A172 (cell line): ENCODE measurements around the gene F10. TPM values are rescaled to one million over a fixed set of nuclear protein-coding genes. Genes with fewer than 3 reads are reported as not detected.

Experiments used
- DNase-seq: peaks from one replicate; pipeline ENCODE4 v3.0.0-alpha.2; 2015; ENCODE audit warnings: low spot score
- total RNA-seq: library from RNA; depleted of rRNA; stranded (reverse); fragments of >200 nt; shearing (Covaris generic); gene quantifications from 2 replicates; pipeline ENCODE4 v1.2.3, GENCODE V29; 2014

The F10 gene
- total RNA-seq, 1 experiment from 2014 or later = 0.29 TPM

DNA sequence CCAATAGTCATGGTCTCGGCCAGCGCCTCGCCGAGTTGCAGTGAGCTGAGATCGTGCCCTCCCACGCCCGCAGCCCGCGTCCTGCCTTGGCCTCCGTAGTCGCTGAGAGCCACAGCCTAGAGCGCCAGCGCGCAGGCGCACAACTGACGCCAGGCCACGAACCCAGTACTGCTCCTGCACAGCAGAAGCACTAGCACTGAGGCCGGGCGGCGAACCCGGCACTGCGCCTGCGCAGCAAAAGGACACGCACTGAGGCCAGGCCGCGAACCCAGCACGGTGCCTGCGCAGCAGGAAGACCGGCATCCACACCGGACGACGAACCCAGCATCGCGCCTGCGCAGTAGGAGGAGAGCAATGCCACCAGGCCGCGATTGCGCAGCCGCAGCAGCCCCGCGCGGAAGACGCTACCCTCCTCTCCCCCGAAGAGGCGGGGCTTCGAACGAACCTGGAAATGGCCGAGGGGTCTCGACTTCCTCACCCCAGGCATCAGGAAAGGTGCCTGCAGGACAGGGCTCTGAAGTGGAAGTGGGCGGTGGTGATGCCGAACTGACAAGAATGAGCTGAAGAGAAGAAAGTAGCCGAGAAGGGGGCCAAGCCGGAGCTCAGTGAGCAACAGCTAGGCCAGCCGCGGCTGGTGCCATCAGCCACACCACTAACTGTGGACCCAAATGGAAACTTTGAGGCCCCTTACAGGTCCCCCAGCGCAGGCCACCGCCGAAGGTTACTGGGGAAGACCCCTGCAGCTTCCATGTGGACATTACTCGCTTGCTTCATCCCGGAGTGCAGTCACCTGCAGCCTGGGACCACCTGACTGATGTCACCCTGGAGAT, 7.5 kb downstream of the F10 start:
- DNase-seq = no peak

DNA sequence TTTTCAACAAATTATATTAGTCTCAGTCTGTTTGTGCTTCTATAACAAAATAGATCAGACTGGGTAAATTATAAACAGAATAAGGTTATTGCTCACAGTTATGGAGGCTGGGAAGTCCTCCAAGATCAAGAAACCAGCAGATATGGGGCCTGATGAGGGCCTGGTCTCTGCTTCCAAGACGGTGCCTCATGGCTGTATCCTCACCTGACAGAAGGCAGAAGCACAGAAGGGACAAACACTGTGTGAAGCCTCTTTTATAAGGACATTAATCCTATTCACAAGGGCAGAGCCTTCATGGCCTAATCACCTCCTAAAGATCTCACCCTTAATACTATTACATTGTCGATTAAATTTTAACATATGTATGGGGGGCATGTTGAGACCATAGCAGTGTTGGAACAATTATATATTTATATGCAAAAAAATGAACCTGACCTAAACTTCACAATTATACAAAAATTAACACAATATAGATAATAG, 12.7 kb downstream of the F10 start:
- DNase-seq = no peak

DNA sequence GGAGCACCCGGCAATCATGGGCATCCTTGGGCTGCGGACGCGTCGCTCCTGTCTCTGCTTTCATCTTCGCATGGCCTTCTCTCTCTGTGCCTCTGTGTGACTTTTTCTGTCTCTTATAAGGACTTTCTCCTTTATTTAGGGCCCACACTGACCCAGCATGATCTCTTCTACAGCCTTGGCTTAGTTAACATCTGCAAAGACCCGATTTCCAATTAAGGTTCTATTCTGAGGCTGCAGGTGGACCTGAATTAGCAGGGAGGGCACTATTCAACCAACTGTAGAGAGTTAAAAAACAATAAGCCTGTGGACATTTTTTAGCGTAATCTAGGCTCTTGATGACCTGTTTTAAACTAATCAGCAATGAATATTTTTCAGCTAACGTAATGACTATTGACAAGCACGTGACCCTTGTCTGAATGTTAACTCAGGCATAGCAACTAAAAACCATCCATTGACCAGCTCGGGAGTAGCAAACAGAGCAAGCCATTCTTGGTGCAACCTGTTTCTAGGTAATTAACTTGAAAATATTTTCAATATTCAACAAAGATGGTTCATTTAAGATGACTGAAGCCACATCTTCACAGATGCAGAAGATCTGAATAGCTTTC, 15.2 kb downstream of the F10 start:
- DNase-seq = no peak

DNA sequence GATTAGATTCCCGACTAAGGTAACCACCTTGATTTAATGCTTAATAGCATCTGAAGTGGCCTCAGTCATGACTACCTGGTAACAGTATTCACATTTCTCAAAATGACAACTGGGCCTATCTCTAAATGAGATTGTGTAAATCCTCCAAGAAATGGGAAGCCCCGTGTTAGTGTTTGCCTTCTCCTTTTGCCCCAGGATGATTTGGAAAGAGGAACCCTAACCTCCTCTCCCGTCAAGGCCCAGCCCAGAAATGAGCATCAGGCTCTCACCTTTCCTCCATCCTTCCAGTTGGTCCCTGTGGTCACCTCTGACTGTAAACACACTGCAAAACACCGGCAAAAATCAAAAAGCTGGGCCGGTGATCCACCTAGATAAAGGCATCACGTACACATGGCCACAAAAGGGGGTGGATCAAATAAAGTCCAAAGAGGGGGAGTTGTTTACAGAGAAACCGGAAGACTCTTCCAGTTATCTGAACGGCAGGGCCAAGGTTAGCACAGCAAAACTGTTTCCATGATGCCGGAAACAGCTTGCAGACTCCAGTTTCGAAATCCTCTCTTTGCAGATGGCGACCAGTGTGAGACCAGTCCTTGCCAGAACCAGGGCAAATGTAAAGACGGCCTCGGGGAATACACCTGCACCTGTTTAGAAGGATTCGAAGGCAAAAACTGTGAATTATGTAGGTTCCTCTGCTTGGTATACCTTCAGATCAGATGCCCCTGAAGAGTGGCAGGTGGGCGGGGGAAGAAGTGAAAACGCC, 16.4 kb downstream of the F10 start:
- DNase-seq = no peak

DNA sequence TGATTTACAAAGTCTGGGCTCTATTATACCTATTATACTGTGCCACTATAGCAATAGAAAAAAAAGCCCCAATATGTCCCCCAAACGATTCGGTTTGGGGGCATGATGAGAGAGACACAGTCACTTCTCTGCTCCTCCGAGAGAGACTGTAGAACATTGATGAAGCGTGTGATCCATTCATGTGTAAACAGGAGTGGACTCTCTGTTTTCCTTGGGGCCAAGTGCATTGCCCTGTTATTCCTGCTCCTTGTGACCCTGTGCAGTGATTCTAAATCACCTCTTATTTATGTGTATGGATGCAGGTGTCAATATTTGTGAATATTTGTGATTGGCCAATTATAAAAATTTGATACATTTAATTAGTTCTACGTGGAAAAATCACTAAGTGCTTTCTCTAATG, 17.0 kb downstream of the F10 start:
- no peak for DNase-seq

DNA sequence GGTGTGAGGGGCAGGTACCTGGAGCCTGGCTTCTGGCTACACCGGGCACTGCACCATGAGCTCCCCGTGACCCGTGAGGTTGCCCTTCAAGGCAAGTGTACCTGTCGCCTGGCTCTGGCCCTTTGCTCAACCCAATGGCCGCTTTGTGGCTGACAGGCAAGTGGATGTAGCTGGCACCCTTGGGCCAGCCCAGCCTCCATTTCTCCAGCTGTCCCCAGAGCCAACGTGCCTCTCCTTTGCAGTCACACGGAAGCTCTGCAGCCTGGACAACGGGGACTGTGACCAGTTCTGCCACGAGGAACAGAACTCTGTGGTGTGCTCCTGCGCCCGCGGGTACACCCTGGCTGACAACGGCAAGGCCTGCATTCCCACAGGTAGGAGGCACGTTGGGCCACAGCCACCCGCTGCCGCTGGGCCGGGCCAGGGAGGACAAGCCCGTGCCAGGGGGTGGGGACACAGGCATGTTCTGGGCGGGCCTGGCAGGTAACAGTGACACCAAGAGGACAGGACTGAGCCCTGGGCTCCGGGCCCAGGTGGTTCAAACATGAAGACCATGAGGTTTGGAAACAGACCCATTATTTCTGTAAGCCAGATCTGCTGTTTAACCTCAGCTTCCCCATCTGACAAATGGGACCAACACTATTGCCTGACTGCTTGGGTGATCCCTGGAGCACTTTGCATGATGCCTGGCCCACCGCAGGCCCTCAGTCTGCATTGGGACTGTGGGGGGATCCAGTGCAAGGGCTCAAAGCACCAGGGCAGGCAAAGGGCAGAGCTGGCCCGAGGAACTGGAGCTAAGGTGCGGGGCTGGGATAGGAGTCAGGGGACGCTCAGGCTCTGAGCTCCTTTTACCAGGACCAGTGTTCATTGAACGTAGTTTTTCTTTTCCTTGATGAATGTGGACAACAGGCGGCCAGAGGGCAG, 18.3 kb downstream of the F10 start:
- DNase-seq = no peak

DNA sequence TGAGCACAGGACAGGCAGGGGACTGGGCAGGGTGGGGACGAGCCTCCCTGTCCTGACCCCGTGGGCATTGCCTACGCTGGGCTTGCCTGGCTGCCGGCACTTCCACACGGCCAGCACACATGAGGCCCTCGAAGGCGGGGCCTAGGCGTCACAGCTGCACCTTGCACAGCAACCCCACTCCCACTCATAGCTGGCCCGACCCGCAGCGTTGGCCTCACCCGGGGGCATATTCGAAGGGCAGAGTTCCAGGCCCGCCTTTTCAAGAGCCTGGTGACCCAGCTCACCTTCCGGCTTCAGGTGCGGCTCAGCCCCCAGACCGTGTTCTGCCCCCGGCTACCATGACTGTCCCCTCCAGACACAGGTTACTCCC, 19.0 kb downstream of the F10 start:
- DNase-seq = no peak

DNA sequence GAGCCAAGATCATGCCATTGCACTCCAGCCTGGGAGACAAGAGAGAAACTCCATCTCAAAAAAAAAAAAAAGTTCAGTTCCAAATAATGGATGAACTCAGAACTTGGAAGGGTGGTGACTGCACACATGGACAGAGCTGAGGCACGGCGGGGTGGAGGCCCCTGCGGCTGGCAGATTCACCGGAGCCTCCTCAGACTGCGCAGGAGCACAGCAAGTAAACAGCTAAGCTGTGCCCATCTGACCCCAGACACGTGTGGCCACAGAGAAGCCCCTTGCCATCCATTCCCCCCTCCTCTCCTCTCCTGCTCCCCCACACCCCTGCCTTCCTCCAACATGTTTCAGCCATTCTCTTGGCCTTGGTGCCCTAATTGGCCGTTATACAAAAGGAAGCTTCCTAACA, 20.3 kb downstream of the F10 start:
- no peak for DNase-seq

DNA sequence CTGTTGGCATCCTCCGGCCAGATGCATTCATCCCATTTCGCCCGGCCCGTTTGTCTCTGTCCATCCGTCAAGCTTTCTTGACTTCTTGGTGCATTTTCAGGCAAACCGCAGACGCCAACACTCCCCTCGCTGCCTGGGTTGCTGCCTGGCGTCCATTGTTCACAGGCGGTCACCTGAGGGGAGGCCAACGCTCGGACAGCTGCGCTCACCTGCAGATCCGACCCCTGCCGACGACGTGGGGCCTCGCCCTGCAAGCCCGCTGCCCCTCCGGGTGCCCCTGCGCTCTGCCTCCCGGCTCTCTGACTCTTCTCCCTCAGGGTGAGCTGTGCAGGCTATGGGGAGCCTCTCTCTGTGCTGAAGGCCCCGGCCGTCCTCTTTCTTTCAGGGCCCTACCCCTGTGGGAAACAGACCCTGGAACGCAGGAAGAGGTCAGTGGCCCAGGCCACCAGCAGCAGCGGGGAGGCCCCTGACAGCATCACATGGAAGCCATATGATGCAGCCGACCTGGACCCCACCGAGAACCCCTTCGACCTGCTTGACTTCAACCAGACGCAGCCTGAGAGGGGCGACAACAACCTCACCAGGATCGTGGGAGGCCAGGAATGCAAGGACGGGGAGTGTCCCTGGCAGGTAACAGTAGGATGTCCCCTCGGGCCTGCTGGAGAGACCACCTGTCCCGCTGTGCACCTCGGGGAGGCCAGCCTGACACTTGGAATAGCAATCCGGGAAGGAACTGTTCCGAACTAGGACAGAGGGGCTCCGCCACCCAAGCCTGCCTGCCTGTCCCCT, 21.1 kb downstream of the F10 start:
- DNase-seq = no peak

DNA sequence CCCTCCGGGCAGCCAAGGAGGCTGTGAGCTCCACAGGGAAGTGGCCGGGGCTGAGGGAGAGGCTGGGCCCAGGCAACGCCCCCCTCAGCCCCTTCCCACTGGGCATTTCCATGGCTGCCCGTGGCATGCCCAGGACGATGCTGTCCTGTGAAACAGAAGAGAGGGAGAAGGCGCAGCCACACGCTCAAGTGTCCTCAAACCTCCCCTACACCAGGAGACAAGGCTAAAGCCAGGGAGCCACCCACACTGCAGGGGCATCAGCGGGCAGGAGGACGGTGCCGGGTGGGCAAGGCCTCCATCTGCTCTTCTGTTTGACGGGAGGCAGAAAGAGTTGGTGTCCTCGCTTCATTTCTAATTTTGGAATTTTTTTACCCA, 21.6 kb downstream of the F10 start:
- no peak for DNase-seq

DNA sequence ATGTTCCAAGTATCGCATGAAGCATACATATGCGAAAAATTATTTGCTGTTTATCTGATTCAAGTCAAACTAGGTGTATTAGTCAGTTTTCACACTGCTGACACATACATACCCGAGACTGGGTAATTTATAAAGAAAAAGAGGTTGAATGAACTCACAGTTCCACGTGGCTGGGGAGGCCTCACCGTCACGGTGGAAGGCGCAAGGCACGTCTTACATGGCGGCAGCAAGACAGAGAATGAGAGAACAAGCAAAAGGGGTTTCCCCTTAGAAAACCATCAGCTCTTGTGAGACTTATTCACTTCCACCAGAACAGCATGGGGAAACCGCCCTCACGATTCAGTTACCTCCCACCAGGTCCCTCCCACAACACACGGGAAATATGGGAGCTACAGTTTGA, 22.9 kb downstream of the F10 start:
- no peak for DNase-seq

DNA sequence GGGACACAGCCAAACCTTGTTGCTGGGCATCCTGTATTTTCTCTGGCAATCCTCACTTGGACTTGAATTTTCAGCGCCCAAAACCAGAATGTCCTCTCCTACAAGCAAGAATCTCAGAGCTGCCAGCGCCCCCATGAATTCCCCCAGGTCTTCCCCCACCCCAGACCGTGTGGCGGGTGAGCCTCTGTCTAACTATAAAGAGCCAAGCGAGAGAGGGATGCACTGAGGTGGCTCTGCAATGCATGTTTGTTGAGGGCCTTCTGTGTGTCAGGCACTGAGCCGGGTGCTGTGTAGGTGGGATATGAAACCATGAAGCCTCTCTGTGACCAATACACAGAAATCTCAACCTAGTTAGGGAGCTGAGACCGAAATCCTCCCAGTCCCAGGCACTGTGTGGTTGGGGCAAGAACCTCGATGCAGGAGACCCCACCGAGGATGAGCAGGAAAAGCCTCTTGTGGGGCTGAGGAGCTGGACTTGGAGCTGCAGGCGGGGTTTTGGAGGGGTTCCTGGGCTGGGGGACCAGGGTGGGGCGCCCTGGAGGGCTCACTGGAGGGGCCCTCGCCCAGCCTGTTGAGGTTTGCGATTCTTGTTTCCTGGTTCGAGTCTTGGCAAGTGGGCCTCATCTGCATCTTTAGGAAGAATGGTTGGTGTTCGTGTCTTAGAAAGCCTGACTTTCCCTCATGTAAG, 23.5 kb downstream of the F10 start:
- no peak for DNase-seq

DNA sequence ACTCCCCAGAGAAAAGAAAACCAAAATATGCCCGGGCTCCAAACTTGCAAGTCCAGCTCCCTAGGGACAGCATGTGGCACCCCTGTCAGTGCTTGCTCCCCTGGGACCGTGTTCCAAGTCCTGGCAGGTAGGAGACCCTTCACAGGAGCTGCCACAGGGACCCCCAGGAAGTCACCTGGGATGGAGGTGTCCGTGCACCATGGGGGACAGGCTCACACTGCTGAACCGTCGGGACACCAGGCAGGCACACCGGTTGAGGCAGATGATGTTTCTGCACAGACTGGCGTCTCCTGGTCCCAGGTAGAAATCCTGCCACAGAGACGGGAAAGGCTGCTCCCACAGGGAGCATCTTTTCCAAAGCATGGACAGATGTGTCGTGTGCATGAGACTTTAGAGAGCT, 24.2 kb downstream of the F10 start:
- no peak for DNase-seq

DNA sequence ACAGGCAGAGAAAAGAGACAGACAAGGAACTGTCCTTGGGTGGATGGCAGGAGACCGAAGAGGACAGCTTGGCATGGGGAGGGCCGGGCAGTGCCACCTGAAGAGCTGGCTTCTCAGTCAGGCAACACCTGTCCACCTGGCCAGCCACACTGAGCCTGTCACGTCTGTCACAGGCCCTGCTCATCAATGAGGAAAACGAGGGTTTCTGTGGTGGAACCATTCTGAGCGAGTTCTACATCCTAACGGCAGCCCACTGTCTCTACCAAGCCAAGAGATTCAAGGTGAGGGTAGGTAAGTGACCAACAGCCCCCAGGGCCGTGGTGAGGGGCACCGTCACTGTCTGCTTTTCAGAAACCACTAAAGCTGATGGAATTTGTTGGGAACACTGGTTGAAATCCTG, 24.6 kb downstream of the F10 start:
- no peak for DNase-seq

DNA sequence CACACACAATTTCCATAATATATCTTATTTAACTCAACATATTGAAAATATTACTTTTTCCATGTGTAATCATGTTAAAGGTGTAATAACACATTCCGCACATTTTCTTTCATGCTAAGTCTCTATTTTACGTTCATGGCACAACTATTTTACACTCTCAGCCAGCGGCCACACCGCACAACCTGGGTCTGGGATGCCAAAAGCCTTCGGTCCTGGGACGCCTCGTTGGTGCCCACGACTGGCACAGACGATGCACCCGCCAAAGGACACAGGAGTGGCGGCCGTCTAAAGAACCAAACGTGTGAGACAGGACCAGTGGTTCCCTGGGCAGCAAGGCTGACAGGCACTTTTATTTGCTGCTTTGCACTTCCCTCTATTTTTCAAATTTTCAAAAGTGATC, 25.8 kb downstream of the F10 start:
- DNase-seq = no peak

DNA sequence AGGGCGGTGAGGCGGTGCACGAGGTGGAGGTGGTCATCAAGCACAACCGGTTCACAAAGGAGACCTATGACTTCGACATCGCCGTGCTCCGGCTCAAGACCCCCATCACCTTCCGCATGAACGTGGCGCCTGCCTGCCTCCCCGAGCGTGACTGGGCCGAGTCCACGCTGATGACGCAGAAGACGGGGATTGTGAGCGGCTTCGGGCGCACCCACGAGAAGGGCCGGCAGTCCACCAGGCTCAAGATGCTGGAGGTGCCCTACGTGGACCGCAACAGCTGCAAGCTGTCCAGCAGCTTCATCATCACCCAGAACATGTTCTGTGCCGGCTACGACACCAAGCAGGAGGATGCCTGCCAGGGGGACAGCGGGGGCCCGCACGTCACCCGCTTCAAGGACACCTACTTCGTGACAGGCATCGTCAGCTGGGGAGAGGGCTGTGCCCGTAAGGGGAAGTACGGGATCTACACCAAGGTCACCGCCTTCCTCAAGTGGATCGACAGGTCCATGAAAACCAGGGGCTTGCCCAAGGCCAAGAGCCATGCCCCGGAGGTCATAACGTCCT, 26.4 kb downstream of the F10 start:
- no peak for DNase-seq

DNA sequence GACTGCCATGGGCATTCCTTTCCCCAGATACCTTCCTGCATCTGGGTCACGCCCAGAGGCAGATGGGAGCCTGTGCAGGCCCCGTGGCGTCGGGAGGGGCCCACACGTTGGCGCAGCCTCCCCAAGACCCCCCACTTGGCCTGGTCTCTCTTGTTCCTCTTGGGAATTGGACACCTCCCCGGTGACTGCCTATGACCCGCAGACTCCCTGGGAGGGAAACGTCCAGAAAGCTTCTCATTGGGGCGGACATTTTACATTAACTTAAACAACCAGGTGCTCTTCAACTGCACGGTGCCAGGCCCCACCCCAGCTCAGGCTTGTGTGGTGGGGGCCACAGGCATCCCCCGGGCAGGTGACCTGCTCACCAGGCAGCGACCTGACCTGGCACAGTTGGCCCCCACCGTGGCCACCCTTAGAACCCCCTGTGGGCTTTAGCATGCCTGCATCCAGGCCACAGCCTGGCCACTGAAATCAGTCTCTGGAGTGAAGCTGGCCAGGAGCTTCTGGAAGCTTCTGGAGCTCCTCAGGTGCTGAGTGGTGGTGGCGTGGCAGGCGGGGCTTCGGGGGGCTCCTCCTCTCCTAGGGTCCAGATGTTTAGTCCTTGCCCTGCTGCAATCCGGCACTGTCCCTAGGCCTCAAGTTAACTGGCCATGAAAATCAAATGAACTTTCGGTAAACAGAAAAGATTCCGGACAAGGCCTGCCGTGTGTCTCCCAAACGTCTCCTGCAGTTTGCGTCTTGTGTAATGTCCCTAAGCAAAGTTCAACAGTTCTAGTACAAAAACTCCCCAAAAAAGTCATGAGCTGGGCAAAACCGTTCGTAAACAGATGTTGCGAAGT, 27.3 kb downstream of the F10 start:
- DNase-seq = no peak

DNA sequence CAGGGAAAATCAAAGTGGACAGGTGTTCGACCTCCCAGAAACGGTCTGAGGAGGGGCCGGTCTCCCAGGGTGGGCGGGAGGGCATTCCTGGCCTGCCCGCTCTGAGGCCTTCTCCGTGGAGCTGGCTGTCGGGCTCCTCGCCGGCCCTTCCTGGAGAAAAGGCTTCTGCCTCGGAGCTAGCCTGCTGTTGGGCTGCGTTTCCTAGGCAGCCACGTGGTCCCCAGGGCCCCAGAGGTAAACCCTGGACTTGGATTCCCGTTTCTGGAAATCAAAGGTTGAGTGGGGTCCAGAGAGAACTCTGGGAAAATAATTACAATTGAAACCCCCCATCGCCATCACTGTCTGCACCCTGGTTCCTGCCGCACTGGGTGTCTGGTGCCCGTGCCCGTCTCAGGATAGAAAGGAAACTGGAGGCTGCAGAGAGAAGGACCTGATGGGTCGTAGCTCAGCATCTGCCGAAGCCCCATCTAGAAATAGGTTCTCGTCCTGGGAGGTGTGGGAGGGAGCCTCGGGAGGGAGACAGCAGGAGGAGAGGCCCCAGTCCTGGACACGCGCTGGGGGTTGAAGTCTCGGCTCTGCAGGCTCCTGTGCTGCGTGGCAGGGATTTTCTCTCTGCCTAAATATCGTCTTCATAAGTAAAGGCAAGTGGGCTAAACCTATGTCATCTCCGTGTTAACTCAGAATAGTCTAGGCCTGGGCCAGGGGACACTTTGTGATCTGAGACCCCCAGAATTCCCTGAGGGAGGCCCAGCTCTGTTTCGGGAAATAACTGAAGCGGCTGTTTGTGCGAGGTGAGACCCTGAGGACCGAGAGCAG, 28.2 kb downstream of the F10 start:
- DNase-seq = no peak
